Fibroblast of upper back skin (primary cell): ENCODE measurements around the gene PPP6R3.
"Not testable (repeated sequence)": the region's sequence is repeated elsewhere in the genome, so short reads cannot be mapped to it uniquely, and the experiment has no call there.

Experiments
- DNase-seq: peaks from one replicate; pipeline ENCODE4 v3.0.0-alpha.2; 2013

Gene PPP6R3, protein sequence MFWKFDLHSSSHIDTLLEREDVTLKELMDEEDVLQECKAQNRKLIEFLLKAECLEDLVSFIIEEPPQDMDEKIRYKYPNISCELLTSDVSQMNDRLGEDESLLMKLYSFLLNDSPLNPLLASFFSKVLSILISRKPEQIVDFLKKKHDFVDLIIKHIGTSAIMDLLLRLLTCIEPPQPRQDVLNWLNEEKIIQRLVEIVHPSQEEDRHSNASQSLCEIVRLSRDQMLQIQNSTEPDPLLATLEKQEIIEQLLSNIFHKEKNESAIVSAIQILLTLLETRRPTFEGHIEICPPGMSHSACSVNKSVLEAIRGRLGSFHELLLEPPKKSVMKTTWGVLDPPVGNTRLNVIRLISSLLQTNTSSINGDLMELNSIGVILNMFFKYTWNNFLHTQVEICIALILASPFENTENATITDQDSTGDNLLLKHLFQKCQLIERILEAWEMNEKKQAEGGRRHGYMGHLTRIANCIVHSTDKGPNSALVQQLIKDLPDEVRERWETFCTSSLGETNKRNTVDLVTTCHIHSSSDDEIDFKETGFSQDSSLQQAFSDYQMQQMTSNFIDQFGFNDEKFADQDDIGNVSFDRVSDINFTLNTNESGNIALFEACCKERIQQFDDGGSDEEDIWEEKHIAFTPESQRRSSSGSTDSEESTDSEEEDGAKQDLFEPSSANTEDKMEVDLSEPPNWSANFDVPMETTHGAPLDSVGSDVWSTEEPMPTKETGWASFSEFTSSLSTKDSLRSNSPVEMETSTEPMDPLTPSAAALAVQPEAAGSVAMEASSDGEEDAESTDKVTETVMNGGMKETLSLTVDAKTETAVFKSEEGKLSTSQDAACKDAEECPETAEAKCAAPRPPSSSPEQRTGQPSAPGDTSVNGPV

DNA sequence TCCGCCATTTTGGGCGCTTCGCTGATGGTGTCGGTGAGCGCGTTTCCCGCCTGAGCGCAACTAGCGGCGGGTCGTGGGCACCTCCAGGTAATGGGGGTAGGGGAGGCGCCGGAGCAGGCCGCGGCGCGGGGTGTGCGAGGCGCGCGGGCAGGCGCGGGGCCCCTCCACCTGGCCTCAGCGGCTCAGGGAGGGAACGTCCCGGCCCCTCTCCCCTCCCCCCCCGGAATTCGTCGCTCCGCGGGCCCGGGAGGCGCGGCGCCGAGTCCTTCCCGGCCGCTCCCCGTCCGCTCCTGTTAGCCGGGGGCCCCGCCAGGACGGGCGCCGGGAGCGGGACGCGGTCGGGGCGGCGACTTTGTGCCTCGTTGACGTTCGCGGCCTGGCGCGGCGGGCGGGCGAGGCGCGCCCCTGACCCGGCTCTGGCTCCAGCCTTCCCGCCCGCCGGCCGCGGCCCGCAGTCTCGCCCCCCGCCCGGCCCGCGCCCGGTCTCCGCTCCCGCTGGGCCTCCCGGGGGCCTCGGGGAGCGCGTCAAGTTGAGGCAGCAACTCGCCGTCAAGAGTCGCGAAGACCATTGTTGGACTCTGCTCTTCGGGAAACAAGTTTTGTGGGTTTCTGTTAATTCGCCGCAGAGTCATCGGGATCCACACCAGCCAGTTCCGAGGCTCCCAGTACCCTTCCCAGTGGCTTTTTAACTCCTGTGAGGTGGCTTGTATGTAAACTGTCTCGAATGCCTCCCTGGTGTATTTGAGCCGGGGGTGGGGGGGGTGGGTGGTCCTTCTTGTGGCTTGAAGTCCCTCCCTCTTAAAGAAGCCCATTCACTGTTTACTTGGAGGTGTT lies at the start of gene PPP6R3:
Gene PPP6R3, plus strand, starts transcription at position 12 of the 834 bp plus-strand sequence. CDS start 76,913 bp downstream, outside the sequence.
- DNase-seq = no peak

DNA sequence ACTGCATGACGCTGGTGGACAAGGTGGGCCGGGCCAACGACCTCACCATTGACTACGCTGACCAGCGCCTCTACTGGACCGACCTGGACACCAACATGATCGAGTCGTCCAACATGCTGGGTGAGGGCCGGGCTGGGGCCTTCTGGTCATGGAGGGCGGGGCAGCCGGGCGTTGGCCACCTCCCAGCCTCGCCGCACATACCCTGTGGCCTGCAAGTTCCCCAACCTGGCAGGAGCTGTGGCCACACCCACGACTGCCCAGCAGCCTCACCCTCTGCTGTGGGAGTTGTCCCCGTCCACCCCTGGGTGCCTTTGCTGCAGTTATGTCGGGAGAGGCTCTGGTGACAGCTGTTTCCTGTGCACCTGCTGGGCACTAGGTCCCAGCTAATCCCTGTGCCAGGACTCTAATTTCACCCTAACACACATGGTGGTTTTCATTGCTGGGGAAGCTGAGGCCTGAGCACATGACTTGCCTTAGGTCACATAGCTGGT lies 49.0 kb upstream of the PPP6R3 start:
- DNase-seq = no peak

DNA sequence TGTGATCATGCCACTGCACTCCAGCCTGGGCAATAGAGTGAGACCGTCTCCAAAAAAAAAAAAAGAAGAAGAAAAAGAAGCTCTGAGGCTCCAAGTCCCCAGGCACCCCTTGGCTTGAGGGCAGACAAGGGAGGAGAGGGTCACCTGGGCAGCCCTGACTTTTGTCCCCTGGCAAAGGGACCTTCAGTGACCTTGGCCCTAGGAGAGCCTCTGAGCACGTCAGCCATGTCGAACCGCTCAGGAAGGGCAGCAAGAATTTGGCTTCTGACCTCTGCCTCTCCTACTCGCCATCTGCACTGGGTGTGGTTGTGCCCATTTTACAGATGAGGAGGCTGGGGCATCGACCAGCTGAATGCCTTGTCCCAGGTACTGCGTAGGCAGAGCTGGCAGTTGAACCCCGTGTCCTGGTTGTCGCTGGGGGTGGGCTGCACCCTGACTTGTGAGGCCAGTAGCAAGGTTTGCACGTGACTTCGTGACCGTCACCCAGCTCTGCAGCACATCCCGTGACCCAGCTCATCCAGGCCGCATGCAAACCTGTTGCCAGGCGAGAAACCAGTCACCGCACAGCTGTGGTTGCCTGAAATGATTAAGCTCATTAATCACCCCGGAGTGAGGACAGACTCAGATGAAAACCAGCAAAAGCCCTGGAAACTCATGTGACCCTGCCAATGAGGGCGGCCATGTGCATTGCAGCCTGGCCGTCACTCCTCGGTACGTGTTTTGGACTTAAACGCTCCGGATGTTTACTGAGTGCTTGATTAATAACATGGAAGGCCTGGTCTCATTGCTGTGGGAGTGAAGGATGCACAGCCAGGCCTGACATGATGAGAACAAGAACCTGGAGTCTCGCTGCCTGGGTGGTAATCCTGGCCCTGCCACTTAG lies 47.7 kb upstream of the PPP6R3 start:
- DNase-seq = peak; percentile 90

DNA sequence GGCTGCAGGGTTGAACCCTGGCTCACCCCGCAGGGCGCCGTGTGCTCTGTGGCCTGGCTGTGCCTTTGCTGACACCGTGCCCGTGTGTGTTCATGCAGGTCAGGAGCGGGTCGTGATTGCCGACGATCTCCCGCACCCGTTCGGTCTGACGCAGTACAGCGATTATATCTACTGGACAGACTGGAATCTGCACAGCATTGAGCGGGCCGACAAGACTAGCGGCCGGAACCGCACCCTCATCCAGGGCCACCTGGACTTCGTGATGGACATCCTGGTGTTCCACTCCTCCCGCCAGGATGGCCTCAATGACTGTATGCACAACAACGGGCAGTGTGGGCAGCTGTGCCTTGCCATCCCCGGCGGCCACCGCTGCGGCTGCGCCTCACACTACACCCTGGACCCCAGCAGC lies 47.0 kb upstream of the PPP6R3 start:
- DNase-seq = no peak

DNA sequence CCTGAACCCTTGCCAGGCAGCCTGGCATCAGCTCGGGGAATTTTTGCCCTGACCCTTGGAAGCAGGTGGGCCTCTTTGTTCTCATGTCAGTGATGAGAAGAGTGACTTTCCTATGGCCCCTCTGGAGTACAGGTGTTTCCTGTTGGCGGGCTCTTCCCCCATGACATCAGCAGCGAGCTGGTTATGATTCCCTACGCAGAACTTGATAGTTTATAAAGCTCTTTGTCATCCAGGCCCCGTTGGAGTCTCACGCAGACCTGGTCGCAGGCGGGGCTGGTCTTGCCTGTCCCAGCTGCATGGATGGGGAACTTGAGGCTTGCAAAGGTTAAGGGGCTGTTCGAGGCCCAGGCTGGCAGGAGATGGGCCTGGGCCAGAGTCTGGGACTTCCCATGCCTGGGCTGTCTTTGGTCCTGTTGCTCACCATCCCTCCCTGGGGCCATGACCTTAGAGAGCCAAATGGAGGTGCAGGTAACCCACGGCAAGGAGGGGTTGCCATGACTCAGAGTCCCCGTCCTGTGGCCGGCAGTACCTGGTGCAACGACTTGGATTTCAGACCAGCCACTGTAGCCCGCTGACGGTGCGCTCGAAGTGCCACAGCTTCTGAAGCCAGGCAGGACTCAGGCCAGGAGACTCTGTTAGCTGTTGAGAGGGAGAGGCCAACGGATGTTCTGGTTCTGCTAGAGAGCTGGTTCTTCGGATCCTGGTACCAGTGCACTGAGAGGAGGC lies 45.9 kb upstream of the PPP6R3 start:
- no peak for DNase-seq

DNA sequence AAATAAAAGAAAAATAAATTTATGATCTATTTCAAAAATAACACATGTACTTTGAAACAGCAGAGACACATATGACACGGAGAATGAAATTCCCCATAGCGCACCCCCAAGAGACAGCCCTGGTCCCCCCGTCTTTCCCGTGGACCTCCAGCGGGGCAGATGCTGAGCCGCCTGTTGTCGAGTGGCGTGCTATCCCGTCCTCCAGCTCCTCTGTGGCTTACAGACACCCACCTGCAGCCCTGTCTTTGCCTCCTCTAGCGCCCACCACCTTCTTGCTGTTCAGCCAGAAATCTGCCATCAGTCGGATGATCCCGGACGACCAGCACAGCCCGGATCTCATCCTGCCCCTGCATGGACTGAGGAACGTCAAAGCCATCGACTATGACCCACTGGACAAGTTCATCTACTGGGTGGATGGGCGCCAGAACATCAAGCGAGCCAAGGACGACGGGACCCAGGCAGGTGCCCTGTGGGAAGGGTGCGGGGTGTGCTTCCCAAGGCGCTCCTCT lies 44.4 kb upstream of the PPP6R3 start:
- no peak for DNase-seq

DNA sequence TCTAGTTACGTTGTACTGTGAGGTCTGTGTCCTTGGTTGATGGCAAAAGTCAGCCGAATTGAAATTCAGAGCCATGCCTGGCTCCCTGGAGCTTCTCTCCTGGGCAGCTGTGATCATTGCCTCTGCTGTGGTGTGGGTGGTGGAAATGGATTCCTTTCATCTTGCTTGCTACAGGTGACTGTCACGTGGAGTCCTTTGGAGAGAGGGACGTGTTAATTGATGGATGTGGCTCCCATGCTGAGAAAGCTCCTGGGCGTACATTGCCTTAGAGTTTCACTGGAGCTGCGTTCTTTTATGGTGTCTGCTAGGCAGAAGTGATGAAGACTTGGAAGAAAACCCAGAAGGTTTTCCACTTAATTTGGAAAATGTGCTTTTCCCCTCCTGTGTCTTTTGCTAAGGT lies 41.9 kb upstream of the PPP6R3 start:
- no peak for DNase-seq

DNA sequence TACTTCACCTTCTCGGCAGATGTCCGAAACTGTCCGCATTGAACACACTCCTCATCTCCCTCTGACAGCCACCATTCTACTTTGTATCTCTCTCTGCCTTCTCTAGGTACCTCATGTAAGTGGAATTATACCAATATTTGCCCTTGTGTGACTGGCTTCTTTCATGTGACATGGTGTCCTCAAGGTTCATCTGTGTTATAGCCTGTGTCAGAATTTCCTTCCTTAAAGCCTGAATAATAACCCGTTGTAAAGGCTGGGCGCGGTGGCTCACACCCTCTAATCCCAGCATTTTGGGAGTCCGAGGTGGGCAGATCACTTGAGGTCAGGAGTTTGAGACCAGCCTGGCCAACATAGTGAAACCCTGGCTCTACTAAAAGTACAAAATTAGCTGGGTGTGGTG lies 40.4 kb upstream of the PPP6R3 start:
- DNase-seq = no peak

DNA sequence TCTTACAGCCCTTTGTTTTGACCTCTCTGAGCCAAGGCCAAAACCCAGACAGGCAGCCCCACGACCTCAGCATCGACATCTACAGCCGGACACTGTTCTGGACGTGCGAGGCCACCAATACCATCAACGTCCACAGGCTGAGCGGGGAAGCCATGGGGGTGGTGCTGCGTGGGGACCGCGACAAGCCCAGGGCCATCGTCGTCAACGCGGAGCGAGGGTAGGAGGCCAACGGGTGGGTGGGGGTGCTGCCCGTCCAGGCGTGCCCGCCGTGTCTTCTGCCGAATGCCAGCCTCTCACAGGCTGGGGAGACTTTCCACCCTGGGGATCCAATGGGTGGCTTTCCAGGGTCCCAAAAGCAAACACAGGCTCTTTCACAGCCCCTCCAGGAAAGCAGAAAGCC lies 37.1 kb upstream of the PPP6R3 start:
- DNase-seq = no peak

DNA sequence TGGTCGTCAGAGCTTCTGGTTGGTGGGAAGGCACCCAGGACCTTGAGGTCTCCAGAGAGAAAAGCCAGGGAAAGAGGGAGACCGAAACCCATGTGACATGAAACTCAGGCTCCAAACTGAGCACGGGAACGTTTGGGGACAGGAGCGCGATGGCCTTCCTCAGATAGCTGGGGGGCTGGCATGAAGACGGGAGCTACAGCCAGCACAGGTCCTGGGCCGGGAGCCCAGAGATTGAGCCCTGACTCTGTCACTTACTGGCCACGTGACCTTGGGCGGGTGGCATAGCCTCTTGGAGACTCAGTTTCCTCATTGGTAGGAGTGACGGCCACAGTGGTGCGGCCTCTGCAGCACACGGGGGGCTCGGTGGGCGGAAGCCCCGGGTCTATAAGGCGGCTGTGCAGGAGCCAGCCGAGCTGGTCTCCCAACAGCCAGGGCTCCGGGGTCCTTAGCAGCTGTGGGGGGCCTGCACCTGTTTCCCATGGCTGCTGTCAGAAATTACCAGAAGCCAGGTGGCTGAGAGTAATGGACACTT lies 36.4 kb upstream of the PPP6R3 start:
- DNase-seq = no peak

DNA sequence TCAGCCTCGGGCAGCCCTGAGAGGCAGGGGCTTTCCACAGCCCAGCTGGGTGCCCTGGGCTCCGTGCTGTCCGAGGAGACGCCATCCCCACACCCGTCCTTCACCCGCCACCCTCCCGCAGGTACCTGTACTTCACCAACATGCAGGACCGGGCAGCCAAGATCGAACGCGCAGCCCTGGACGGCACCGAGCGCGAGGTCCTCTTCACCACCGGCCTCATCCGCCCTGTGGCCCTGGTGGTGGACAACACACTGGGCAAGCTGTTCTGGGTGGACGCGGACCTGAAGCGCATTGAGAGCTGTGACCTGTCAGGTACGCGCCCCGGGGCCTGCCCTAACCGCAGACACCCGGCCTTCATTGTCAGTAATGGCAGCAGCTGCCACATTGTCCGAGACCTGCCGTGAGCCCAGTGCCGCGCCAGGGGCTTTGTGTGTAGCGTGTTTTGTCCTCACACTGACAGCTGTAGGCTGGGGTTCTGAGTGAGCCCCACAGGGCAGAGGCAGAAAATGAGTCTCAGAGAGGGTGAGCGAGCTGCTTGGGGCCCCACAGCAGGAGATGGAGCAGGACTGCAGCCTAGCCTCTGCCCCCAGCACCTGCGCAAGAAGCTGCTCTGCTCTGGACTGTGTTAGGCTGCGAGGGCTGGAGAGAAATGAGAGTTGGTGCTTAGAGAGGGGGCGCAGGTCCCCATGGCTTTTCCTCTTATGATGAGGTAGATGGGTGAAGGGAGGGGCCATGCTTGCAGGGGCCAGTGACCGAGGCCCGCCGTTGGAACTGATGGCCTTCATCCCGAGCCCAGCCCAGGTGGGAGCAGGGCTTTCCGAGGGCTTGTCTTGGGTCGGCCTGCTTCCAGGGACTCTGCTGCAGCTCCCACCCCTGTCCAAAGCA lies 35.3 kb upstream of the PPP6R3 start:
- DNase-seq = no peak

DNA sequence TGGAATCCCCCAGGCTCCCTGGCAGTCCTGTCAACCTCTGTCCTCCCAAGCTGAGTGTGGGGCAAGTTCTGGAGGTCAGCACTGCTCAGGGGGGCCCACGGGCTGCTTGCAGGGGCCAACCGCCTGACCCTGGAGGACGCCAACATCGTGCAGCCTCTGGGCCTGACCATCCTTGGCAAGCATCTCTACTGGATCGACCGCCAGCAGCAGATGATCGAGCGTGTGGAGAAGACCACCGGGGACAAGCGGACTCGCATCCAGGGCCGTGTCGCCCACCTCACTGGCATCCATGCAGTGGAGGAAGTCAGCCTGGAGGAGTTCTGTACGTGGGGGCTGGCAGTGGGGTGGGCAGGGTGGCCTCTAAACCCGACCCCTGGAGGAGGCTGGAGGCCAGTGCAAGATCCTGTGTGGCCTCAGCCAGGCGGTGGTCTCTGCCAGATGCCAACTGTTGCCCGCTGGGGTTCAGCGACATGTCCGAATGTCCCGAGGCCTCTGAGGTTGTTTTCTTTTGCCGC lies 34.6 kb upstream of the PPP6R3 start:
- DNase-seq = no peak

DNA sequence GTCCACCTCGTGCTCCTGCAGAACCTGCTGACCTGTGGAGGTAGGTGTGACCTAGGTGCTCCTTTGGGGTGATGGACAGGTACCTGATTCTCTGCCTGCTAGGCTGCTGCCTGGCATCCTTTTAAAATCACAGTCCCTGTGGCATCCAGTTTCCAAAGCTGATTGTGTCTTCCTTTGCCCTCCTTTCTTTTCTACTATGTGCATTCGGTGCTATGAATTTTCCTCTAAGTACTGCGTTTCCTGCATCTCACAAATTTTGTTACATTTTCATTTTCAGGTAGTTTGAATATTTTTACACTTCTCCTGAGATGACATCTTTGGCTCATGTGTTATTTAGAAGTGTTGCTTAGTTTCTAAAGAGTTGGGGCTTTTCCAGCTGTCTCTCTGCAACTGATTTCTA lies 30.9 kb upstream of the PPP6R3 start:
- DNase-seq = no peak

DNA sequence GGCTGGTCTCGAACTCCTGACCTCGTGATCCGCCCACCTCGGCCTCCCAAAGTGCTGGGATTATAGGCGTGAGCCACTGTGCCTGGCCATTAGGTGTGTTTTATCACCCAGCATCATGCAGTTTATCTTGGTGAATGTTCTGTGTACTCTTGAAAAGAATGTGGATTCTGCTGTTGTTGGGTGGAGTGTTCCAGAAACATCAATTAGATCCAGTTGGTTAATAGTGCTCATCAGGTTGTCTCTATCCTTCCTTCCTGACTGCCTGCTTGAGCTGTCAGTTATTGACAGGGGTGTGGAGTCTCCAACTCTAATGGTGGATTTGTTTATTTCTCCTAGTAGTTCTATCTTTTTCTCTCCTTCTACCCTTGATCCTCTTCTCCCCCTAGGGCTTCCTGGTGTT lies 30.2 kb upstream of the PPP6R3 start:
- DNase-seq = no peak

DNA sequence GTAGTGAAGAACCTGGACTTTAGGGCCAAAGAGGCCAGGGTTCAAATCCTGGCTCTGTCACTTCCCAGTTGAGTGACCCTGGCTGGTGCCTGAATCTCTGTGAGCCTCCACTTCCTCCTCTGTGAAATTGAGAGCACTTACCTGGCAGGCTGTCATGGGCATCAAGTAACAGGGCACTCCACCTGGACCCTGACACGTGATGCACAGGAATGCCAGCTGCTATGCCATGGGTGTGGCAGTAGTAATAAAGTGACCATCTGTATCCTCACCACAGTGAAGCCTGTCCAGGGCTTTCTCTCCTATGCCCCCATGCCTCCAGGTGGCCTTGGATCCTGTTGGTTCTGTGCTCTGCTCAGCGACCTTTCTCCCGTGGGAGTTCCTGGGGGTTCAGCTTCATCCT lies 29.8 kb upstream of the PPP6R3 start:
- DNase-seq = no peak

DNA sequence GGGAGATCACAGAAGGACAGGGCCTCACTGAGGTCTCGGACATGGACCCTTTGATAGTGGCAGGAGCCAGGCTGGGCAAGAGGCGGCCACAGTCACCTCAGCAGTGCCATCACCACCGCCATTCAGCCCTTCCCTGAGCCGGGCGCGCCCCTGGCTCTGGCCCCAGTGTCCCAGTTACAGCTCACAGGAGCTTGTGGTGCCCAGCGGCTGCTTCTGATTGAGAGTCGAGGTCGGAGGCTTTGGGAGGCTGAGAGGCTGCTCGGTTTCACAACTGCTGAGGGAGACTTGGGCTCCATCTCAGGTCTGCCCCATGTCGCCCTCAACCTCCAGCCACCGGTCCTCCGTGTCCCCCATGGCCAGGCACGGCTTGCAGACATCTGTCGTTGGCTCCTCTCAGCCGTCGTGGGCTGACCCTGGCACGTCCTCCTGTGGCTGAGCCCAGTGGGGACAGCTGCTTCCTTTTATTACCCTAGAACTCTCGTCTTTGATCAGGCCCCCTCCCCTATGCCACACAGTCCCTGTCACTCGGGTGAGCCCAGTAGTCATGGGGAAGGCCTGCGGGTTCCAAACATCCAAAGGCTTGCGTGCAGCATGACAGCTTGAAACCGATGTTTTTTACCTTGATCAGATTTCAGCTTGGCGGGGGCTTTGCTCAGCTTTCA lies 28.4 kb upstream of the PPP6R3 start:
- DNase-seq = no peak

DNA sequence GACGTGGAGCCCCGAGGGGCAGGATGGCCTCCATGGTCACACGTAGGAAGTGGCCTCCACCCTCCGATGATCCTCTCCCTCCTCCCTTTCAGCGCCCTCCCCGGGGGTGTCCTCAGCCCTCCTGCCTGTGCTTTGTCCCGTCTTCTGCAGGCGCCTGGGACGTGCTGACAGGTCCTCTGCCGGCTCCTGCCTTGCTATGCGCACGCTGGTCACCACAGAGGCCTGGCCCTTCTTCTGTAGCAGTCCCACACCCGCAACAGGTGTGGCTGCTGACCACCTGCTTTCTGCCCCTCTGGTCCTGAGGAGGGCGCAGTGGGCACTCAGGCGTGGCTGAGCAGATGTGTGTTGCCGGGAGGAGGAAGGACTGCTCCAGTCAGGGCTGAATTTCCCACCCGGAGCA lies 27.7 kb upstream of the PPP6R3 start:
- DNase-seq = no peak

DNA sequence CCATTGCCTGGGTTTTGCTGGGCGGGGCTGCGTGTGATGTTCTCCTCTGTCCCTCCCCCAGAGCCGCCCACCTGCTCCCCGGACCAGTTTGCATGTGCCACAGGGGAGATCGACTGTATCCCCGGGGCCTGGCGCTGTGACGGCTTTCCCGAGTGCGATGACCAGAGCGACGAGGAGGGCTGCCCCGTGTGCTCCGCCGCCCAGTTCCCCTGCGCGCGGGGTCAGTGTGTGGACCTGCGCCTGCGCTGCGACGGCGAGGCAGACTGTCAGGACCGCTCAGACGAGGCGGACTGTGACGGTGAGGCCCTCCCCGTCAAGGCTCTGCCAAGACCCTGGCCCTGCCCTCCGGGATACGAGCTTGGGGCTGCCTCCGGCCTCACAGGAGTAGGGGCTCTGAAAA lies 27.0 kb upstream of the PPP6R3 start:
- no peak for DNase-seq

DNA sequence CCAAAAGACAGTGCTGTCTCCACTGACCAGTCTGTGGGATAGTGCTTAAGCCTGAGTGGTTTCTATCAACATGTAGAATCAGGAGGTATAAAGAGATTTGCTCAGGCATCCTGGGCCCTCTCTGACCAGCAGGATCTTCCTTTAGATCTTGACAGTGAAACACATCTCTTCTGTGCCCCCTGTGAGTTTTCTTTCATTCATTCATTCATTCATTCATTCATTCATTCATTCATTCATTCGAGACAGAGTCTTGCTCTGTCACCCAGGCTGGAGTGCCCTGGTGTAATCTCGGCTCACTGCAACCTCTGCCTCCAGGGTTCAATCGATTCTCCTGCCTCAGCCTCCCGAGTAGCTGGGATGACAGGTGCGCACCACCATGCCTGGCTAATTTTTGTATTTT lies 26.4 kb upstream of the PPP6R3 start:
- DNase-seq = not testable (repeated sequence)
